Endothelial cell (in vitro differentiated cells): ENCODE results near the gene GPR84. TPM values are rescaled to one million over a fixed set of nuclear protein-coding genes. Genes with fewer than 3 reads are reported as not detected.
"Not testable (repeated sequence)": the region's sequence is repeated elsewhere in the genome, so short reads cannot be mapped to it uniquely, and the experiment has no call there.

Experiments used
- DNase-seq: peaks from one replicate; pipeline ENCODE4 v3.0.0; 2021; ENCODE audit warnings: low spot score
- H3K27ac Mint-ChIP-seq: one replicate; pipeline ENCODE4 v1.8.0; 2021; ENCODE audit warnings: mixed read lengths, inconsistent platforms; ENCODE audit not compliant: unreplicated experiment
- H3K27me3 Mint-ChIP-seq: one replicate; pipeline ENCODE4 v1.8.0; 2021; ENCODE audit warnings: mild to moderate bottlenecking, moderate library complexity, mixed read lengths, inconsistent platforms; ENCODE audit not compliant: unreplicated experiment
- H3K36me3 Mint-ChIP-seq: one replicate; pipeline ENCODE4 v1.8.0; 2021; ENCODE audit warnings: mild to moderate bottlenecking, low read depth, mixed read lengths, inconsistent platforms; ENCODE audit not compliant: unreplicated experiment
- H3K4me1 Mint-ChIP-seq: one replicate; pipeline ENCODE4 v1.8.0; 2021; ENCODE audit warnings: mild to moderate bottlenecking, mixed read lengths, inconsistent platforms; ENCODE audit not compliant: unreplicated experiment
- H3K4me3 Mint-ChIP-seq: one replicate; pipeline ENCODE4 v1.8.0; 2021; ENCODE audit warnings: mild to moderate bottlenecking, mixed read lengths, inconsistent platforms; ENCODE audit not compliant: unreplicated experiment
- H3K9me3 Mint-ChIP-seq: one replicate; pipeline ENCODE4 v1.8.0; 2021; ENCODE audit warnings: mixed read lengths, inconsistent platforms; ENCODE audit not compliant: unreplicated experiment
- CTCF ChIP-seq: fragments of 200-600 bp; sonication (generic); IDR thresholded peaks from one replicate; pipeline ENCODE4 v1.5.0; 2021; ENCODE audit warnings: antibody characterized with exemption; ENCODE audit not compliant: unreplicated experiment
- total RNA-seq: library from RNA; stranded (reverse); fragmentation: NEBNext Ultra II Directional; extraction: Animal tissue kit (Norgen Biotek cat#: 25700); gene quantifications from one replicate; pipeline ENCODE4 v1.2.1, GENCODE V29; 2021; ENCODE audit not compliant: unreplicated experiment

GPR84 gene
- total RNA-seq, 1 donor from 2014 or later: 0.41 TPM

- H3K4me1 Mint-ChIP-seq: peaks cover 39% of the 10 kb centered on the region
- H3K27me3 Mint-ChIP-seq: peaks cover 10% of the 10 kb centered on the region
- TF ChIP-seq CTCF: no peak
- no peaks in the 10 kb centered on the region for H3K9me3 Mint-ChIP-seq
- H3K4me3 Mint-ChIP-seq: no peak overlapping the region
- H3K36me3 Mint-ChIP-seq: no peaks in the 10 kb centered on the region
- no peak overlapping the region for H3K27ac Mint-ChIP-seq
- DNase-seq: no peak
Measured at GRCh38 chr12:54357506-54358190, 6.6 kb downstream of the GPR84 start.

DNA sequence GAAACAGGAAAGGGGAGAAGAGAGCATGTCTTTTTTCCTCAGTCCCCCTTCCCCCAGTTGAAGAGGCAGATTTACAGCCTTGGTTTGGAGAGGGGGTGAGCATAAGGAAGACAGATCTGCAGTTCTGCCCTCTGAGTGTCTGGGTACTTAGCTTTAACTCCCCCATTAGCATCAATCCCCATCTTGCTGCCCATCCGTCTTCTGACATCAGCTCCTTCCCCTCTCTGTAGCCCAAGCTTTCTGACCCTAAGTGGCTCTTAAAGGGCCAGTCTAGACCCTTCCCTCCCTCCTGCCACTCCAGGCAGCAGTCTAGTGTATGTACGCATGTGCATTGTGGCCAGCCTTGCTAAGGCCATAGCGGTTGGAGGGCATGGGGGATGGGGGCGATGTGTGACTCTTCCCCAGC lies 7.3 kb downstream of the GPR84 start:
- no peaks in the 10 kb centered on the region for H3K36me3 Mint-ChIP-seq
- no peak overlapping the region for H3K27ac Mint-ChIP-seq
- peaks cover 46% of the 10 kb centered on the region for H3K4me1 Mint-ChIP-seq
- H3K27me3 Mint-ChIP-seq: peaks cover 10% of the 10 kb centered on the region
- H3K4me3 Mint-ChIP-seq: no peak overlapping the region
- no peak for TF ChIP-seq CTCF
- DNase-seq: no peak
- no peaks in the 10 kb centered on the region for H3K9me3 Mint-ChIP-seq

DNA sequence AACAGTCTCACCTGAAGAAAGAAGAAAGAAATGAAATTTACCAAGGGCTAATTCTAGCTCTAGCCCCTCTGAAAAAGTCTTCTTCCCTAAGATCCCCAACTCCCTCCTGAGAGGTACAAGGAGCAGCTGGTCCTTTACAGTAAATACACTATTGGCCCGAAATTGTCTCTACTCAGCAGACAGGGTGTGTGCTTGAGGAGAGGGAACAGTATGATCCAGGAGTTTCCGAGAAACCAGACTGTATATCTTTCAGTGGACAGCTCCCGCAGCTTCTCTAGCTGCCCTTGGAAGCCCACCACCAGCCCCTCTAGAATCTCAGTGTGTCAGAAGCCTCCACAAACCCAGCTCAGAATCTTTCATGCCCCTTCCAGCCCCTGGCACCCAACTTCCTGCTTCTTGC lies 8.1 kb downstream of the GPR84 start:
- no peaks in the 10 kb centered on the region for H3K9me3 Mint-ChIP-seq
- no peak for DNase-seq
- TF ChIP-seq CTCF: no peak
- no peaks in the 10 kb centered on the region for H3K36me3 Mint-ChIP-seq
- H3K27me3 Mint-ChIP-seq: peaks cover 8% of the 10 kb centered on the region
- H3K27ac Mint-ChIP-seq: peak overlapping the region; percentile 75
- peaks cover 51% of the 10 kb centered on the region for H3K4me1 Mint-ChIP-seq
- H3K4me3 Mint-ChIP-seq: peak overlapping the region; percentile 80

DNA sequence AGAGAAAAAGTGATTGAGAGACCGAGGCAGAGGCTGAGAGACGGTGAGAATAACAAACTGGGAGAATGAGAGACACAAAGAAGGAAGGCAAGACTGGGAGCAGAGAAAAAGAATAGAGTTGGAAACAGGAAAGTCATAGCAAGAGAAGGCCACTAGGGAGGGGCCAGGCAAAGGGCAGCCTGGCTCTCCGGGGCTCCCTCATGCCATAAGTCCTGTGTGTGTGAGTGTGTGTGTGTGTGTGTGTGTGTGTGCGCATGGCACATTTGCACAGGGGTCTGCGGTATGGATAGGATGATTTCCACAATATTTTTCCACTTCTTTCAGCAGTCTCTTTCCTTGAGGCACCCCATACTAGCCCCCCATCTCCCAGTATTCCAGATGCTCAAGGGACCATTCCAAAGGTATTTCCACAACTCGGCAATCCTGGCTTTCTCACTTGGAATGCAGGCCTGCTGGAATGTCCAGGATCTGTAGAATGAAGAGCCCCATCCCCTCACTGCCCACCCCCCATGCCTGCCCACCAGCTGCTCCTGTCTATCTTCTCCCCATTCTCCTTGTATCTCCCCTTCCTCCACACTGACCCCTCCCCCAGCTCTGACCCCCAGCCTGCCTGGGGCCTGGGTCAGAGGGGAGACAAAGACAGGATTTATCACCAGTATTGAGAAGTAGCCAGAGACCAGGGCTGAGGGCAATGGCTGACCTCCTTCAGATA lies 9.0 kb downstream of the GPR84 start:
- DNase-seq: no peak
- H3K4me1 Mint-ChIP-seq: peaks cover 43% of the 10 kb centered on the region
- peaks cover 2% of the 10 kb centered on the region for H3K36me3 Mint-ChIP-seq
- no peak overlapping the region for H3K4me3 Mint-ChIP-seq
- no peak overlapping the region for H3K27ac Mint-ChIP-seq
- H3K27me3 Mint-ChIP-seq: peaks cover 10% of the 10 kb centered on the region
- TF ChIP-seq CTCF: no peak
- no peaks in the 10 kb centered on the region for H3K9me3 Mint-ChIP-seq

DNA sequence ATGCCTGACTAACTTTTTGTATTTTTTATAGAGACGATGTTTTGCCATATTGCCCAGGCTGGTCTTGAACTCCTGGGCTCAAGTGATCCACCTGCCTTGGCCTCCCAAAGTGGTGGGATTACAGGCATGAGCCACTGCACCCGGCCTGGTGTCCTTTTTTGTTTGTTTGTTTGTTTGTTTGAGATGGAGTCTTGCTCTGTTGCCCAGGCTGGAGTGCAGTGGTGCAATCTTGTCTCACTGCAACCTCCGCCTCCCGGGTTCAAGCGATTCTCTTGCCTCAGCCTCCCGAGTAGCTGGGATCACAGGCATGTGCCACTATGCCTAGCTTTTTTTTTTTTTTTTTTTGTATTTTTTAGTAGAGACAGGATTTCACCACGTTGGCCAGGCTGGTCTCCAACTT lies 10.0 kb downstream of the GPR84 start:
- H3K9me3 Mint-ChIP-seq, DNase-seq, H3K27ac Mint-ChIP-seq, H3K36me3 Mint-ChIP-seq, H3K4me3 Mint-ChIP-seq: not testable (repeated sequence)
- peaks cover 42% of the 10 kb centered on the region for H3K4me1 Mint-ChIP-seq
- H3K27me3 Mint-ChIP-seq: peaks cover 12% of the 10 kb centered on the region
